ENCODE data around the gene GPER1. TPM values are rescaled to one million over a fixed set of nuclear protein-coding genes. Genes with fewer than 3 reads are reported as not detected.

The GPER1 gene
- total RNA-seq, 1 donor from 2014 or later: 0.08 TPM

GRCh38 chr7:1053002-1053411 lies 34.9 kb upstream of the GPER1 start:
- no peak for DNase-seq (ENCODE audit: low read depth)

GRCh38 chr7:1053816-1054370 lies 34.0 kb upstream of the GPER1 start:
- Histone ChIP-seq H3K27me3 (ENCODE audit: control insufficient read depth, insufficient read depth, low read length) (peaks cover 5% of the 10 kb centered on the region), H3K4me3 (ENCODE audit: low read depth, low read length) (no peak overlapping the region), H3K36me3 (ENCODE audit: control insufficient read depth, insufficient read depth, low read length) (no peaks in the 10 kb centered on the region)
- DNase-seq (ENCODE audit: low read depth): no peak
- TF ChIP-seq, protein P1, sequence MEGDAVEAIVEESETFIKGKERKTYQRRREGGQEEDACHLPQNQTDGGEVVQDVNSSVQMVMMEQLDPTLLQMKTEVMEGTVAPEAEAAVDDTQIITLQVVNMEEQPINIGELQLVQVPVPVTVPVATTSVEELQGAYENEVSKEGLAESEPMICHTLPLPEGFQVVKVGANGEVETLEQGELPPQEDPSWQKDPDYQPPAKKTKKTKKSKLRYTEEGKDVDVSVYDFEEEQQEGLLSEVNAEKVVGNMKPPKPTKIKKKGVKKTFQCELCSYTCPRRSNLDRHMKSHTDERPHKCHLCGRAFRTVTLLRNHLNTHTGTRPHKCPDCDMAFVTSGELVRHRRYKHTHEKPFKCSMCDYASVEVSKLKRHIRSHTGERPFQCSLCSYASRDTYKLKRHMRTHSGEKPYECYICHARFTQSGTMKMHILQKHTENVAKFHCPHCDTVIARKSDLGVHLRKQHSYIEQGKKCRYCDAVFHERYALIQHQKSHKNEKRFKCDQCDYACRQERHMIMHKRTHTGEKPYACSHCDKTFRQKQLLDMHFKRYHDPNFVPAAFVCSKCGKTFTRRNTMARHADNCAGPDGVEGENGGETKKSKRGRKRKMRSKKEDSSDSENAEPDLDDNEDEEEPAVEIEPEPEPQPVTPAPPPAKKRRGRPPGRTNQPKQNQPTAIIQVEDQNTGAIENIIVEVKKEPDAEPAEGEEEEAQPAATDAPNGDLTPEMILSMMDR (IDR thresholded peaks at IDR 0.05; ENCODE audit: insufficient read depth, low read length, poor library complexity, severe bottlenecking): no peak

More at GRCh38 chr7:1053002-1053411, 34.9 kb upstream of the GPER1 start:
- TF ChIP-seq, protein P1 (IDR thresholded peaks at IDR 0.05; ENCODE audit: insufficient read depth, low read length, poor library complexity, severe bottlenecking): no peak
- no peaks in the 10 kb centered on the region for H3K36me3 ChIP-seq (ENCODE audit: control insufficient read depth, insufficient read depth, low read length)
- peaks cover 5% of the 10 kb centered on the region for H3K27me3 ChIP-seq (ENCODE audit: control insufficient read depth, insufficient read depth, low read length)
- no peak overlapping the region for H3K4me3 ChIP-seq (ENCODE audit: low read depth, low read length)

DNA sequence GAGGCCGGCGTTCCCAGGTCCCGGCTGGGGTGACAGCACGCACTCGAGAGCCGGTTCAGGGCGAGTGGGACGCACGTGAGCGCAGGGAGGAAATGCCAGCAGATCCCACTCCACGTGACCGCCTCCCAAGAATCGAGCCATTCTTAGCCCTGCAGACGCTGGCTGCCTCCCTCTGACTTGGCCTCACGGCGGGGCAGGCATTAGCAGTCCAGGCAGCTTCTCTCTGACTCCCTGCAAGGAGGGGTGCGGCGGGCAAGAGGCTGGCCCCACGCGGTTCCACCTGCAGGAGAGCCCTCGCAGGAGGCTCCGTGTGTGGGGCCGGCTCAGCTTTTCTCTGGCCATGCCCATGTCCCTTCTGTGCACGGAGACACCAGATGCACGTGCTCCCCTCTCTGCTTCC lies 33.5 kb upstream of the GPER1 start:
- Histone ChIP-seq H3K4me3 (ENCODE audit: low read depth, low read length) (no peak overlapping the region), H3K36me3 (ENCODE audit: control insufficient read depth, insufficient read depth, low read length) (no peaks in the 10 kb centered on the region), H3K27me3 (ENCODE audit: control insufficient read depth, insufficient read depth, low read length) (peaks cover 5% of the 10 kb centered on the region)
- no peak for DNase-seq (ENCODE audit: low read depth)
- TF ChIP-seq, protein P1 (IDR thresholded peaks at IDR 0.05; ENCODE audit: insufficient read depth, low read length, poor library complexity, severe bottlenecking): no peak

GRCh38 chr7:1054861-1055450 lies 33.0 kb upstream of the GPER1 start:
- TF ChIP-seq, protein P1 (IDR thresholded peaks at IDR 0.05; ENCODE audit: insufficient read depth, low read length, poor library complexity, severe bottlenecking): no peak
- Histone ChIP-seq H3K27me3 (ENCODE audit: control insufficient read depth, insufficient read depth, low read length) (peaks cover 5% of the 10 kb centered on the region), H3K36me3 (ENCODE audit: control insufficient read depth, insufficient read depth, low read length) (no peaks in the 10 kb centered on the region), H3K4me3 (ENCODE audit: low read depth, low read length) (no peak overlapping the region)
- DNase-seq (ENCODE audit: low read depth): no peak

GRCh38 chr7:1055491-1055955 lies 32.4 kb upstream of the GPER1 start:
- peaks cover 5% of the 10 kb centered on the region for H3K27me3 ChIP-seq (ENCODE audit: control insufficient read depth, insufficient read depth, low read length)
- no peak overlapping the region for H3K4me3 ChIP-seq (ENCODE audit: low read depth, low read length)
- no peak for DNase-seq (ENCODE audit: low read depth)
- TF ChIP-seq, protein P1 (IDR thresholded peaks at IDR 0.05; ENCODE audit: insufficient read depth, low read length, poor library complexity, severe bottlenecking): no peak
- no peaks in the 10 kb centered on the region for H3K36me3 ChIP-seq (ENCODE audit: control insufficient read depth, insufficient read depth, low read length)
